Heart right ventricle (tissue), 16 donors: ENCODE data around the gene PPP1R26. TPM values are rescaled to one million over a fixed set of nuclear protein-coding genes. Genes with fewer than 3 reads are reported as not detected.

Source experiments
- ATAC-seq, 8 donors: fragments of 200-7000 bp; cut with Tn5 transposase; one replicate each; pipeline ENCODE4 v1.9.1; 2020; ENCODE audit warnings: mild to moderate bottlenecking in 8 of 8, moderate library complexity in 8 of 8, moderate number of reproducible peaks in 1 of 8
- DNase-seq, 2 donors: peaks; one replicate each; pipeline ENCODE4 v3.0.0-alpha.2; 2020
- H3K27ac ChIP-seq, 10 donors: fragments of 200-600 bp; sonication (generic) in 2 of 10; one replicate each; pipeline versions ENCODE4 v1.5.0 to v1.8.0; 2020 to 2022; ENCODE audit warnings: mild to moderate bottlenecking in 3 of 10
- H3K27me3 ChIP-seq, 7 donors: fragments of 200-600 bp; one replicate each; pipeline ENCODE4 v1.8.0; 2021 to 2022; ENCODE audit warnings: mild to moderate bottlenecking in 2 of 7
- H3K36me3 ChIP-seq, 9 donors: fragments of 200-600 bp; sonication (generic) in 1 of 9; one replicate each; pipeline versions ENCODE4 v1.5.0 to v1.8.0; 2020 to 2022; ENCODE audit warnings: mild to moderate bottlenecking in 2 of 9
- H3K4me1 ChIP-seq, 9 donors: fragments of 200-600 bp; sonication (generic) in 1 of 9; one replicate each; pipeline versions ENCODE4 v1.5.0 to v1.8.0; 2020 to 2022; ENCODE audit warnings: mild to moderate bottlenecking in 4 of 9
- H3K4me3 ChIP-seq, 10 donors: fragments of 200-600 bp; sonication (generic) in 2 of 10; one replicate each; pipeline versions ENCODE4 v1.5.0 to v1.8.0; 2020 to 2022; ENCODE audit warnings: mild to moderate bottlenecking in 7 of 10, moderate library complexity in 2 of 10
- H3K9me3 ChIP-seq, 11 donors: fragments of 200-600 bp in 10 of 11; sonication (generic) in 2 of 11; one replicate each; pipeline versions ENCODE4 v1.5.0 to v1.8.0; 2013 to 2022; ENCODE audit warnings: mild to moderate bottlenecking in 2 of 11, control low read depth in 1 of 11, moderate library complexity in 1 of 11
- WGBS, 2 donors: extraction: QIAGEN DNeasy Blood & Tissue Kit; methylation state at CpG; one replicate each; pipeline ENCODE4 v1.1.7; 2013; ENCODE audit warnings: inconsistent platforms in 1 of 2; 5-methylcytosine and 5-hydroxymethylcytosine counted together
- intact Hi-C, 10 donors: fragments of 100-400 bp; cut with DNase I; formaldehyde crosslinking; loops; one replicate each; pipeline versions ENCODE4 v1.11.1 to v1.14.2; 2022
- polyA plus RNA-seq, 2 donors: library from polyadenylated mRNA; stranded (reverse); fragments of 200-250 nt; gene quantifications; one replicate each; pipeline ENCODE4 v1.2.3, GENCODE V29; 2013
- total RNA-seq, 10 donors: library from RNA; stranded (reverse); fragmentation: NEBNext Ultra II Directional in 3 of 10; extraction: Animal tissue kit (Norgen Biotek cat#: 25700) in 3 of 10; gene quantifications; one replicate each; pipeline versions ENCODE4 v1.2.1 to v1.2.4, GENCODE V29; 2021 to 2023
- TF ChIP-seq, protein P1 (sequence below), 9 donors: fragments of 200-600 bp; sonication (generic) in 2 of 9; IDR thresholded peaks; one replicate each; pipeline versions ENCODE4 v1.5.0 to v1.8.0; 2021 to 2022; ENCODE audit warnings: antibody characterized with exemption in 9 of 9, mild to moderate bottlenecking in 5 of 9, moderate library complexity in 1 of 9
- donor health status: Arrhythmogenic right ventricular cardiomyopathy.
- donor health status: ischemic (EF 13 %, LVEDD 7.1; RV severe dilation, severe dysfunction).
- donor health status: healthy with polysubstance abuse.
- donor health status: DM: no; HTN: yes; CAD: no.
- donor health status: DM: no; HTN: no; CAD: no.
- donor health status: ischemic (EF 25% LVEDD 6.9; RV normal size, moderate dysfunction).
- donor health status: ischemic (EF 25% LVEDD 5.7; RV mildly dilated, moderate dysfunction).
- donor health status: healthy.
- donor health status: DM: yes; HTN: yes; CAD: no.
- donor health status: Ischemic cardiomyopathy.
- donor health status: ischemic (EF 35%, LVEDD 5.7; RV mildly dilated, moderate dysfunction).
- donor health status: nonischemic (EF 11% LVEDD 7.7; RV severe dilation, severe dysfunction).
- donor health status: DM: yes; HTN: yes; CAD: no.
- donor health status: PGD.
- donor health status: ischemic (EF 29% LVEDD 5.4; RV normal size, mild dysfunction).
- donor health status: nonischemic (EF 23%, LVEDD 6.1; RV moderate dilation, normal function).

The PPP1R26 gene
- total and polyA plus RNA-seq, 12 donors, result 7.5 to 26.7 (median 20.6) TPM

DNA sequence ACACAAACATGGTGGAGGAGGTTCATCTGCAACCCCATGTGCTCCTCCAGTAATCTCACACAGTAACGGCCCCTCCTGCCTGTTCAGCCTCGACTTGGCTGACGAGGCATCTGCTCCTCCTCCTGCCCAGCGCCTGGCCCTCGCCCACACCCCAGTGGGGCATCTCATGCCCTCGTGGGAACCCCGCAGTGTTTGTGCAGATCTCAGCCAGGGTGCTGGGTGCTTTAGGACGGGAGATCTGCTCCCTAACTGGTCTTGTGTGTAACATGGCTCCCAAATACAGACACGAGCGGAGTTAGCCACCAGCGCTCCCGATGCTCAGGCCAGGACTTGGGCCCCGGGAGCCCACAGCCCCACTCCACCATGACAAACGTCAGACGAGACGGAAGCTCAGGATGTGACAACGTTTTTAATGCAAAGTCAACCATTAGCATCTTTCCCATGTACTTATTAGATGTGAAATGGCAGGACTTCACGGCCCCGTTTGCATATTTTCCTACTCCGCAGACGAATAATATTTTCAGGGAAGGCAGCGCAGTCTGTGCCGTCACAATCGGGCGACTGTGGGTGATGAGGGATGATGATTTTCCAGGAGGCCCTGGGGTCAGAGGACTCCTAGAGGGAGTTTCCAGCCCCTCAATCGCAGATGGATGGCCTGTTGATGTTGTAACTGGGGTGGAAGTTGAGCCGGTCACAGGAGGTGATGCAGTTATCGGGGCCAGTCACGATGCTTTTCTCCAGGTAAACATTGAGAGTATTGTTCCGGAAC, 15.4 kb downstream of the PPP1R26 start:
- no peak for ATAC-seq
- WGBS, 2 donors, result 83% methylated on average over 30 of the region's 30 CpGs
- Histone ChIP-seq H3K36me3 (peaks cover 0 to 3% (median 0%) of the 10 kb centered on the region in 9 donors), H3K27ac (no peak overlapping the region), H3K9me3 (no peaks in the 10 kb centered on the region), H3K27me3 (no peaks in the 10 kb centered on the region), H3K4me1 (peaks cover 0 to 12% (median 7%) of the 10 kb centered on the region in 9 donors), H3K4me3 (no peak overlapping the region)
- TF ChIP-seq, protein P1, sequence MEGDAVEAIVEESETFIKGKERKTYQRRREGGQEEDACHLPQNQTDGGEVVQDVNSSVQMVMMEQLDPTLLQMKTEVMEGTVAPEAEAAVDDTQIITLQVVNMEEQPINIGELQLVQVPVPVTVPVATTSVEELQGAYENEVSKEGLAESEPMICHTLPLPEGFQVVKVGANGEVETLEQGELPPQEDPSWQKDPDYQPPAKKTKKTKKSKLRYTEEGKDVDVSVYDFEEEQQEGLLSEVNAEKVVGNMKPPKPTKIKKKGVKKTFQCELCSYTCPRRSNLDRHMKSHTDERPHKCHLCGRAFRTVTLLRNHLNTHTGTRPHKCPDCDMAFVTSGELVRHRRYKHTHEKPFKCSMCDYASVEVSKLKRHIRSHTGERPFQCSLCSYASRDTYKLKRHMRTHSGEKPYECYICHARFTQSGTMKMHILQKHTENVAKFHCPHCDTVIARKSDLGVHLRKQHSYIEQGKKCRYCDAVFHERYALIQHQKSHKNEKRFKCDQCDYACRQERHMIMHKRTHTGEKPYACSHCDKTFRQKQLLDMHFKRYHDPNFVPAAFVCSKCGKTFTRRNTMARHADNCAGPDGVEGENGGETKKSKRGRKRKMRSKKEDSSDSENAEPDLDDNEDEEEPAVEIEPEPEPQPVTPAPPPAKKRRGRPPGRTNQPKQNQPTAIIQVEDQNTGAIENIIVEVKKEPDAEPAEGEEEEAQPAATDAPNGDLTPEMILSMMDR (IDR thresholded peaks at IDR 0.05), result no peak
- no peak for DNase-seq
- intact Hi-C loops, result no loop called here

DNA sequence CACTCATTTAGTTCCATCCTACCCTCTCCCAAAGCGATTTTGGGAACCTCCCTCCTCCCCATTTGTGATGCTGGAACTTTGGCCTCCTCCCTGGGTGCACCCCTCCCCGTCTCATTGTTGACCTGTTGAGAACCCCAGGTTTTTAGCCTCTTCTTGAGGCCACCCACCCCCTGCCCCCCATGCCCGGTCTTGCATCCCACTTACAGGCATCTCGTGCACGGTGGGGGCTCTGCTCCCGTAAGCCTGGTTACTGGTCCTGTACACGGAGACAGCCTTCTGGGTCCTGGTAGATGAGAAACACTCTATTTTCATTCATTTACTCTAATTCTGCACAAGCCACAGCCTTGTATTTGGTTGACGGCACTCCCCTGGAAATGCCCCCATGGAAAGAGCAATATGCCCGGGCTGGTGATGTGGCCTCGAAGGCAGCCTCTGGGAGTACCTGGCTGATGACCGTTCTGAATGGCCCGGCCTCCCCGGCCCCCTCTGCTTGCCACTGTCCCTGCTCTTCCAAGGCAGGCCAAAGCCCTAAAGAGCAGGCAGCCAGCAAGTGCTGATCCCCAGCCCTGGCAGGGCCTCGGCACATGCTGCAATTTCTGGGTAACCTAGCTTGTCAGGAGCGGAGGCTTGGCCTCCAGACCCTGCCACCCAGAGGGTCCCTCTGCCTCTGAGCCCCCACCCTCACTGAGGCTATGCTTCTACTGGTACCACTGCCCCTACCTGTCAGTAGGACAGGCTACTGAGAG, 19.0 kb downstream of the PPP1R26 start:
- intact Hi-C loops, result no loop called here
- Histone ChIP-seq H3K9me3 (no peaks in the 10 kb centered on the region), H3K27me3 (no peaks in the 10 kb centered on the region), H3K4me1 (peaks cover 11 to 29% (median 23%) of the 10 kb centered on the region in 9 donors), H3K36me3 (peaks cover 0 to 19% (median 9%) of the 10 kb centered on the region in 9 donors), H3K4me3 (peak overlapping the region in 1 of 10 donors; percentile 97), H3K27ac (no peak overlapping the region)
- 85 to 88% methylated on average over 15 of the region's 15 CpGs for WGBS, 2 donors
- DNase-seq (no peak), ATAC-seq (no peak)
- TF ChIP-seq, protein P1 (IDR thresholded peaks at IDR 0.05), result no peak

DNA sequence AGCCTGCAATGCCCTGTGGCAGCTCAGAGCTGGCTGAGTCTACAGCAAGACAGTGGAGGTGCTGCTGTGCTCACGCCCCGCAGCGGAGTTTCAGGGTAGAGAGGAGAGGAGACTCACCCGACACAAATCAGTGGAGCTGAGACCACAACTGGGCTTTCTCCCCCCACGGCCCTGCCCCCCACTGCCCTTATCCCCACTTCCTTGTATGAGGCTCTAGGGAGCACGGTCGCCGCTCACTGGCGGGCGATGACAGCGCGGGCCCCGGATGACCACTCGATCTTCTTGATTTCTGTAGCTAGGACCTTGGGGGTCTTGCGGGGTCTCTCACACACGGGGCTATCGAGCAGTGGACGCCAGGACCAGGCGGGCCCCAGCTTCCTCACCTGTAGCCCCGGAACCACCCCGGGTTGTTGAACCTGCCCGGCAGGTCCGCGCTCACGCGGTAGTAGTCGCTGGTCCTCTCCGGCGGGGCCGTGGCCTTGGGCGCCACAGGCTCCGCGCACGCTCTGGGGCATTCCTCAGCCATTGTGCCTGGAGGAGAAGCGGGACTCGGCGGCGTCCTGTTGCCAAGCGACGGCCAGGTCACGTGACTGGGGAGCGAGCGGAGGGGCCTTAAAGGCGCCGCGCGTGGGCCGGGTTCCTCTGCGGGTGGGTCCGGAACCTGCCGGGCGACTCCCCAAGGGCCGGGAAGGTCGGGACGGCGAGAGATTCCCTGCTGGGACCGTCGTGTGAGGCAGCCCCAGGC, 19.9 kb downstream of the PPP1R26 start:
- Histone ChIP-seq H3K9me3 (no peaks in the 10 kb centered on the region), H3K4me1 (peaks cover 11 to 30% (median 24%) of the 10 kb centered on the region in 9 donors), H3K36me3 (peaks cover 0 to 28% (median 10%) of the 10 kb centered on the region in 9 donors), H3K27me3 (no peaks in the 10 kb centered on the region), H3K4me3 (peak overlapping the region; percentile 83 to 99 (median 94)), H3K27ac (peak overlapping the region in 9 of 10 donors; percentile 73 to 92 (median 83))
- ATAC-seq, result peak; percentile 82 to 95 (median 92)
- intact Hi-C loops, result no loop called here
- DNase-seq, result peak; percentile 96 to 98
- TF ChIP-seq, protein P1 (IDR thresholded peaks at IDR 0.05), result no peak
- WGBS, 2 donors, result 1 to 2% methylated on average over 58 of the region's 58 CpGs

DNA sequence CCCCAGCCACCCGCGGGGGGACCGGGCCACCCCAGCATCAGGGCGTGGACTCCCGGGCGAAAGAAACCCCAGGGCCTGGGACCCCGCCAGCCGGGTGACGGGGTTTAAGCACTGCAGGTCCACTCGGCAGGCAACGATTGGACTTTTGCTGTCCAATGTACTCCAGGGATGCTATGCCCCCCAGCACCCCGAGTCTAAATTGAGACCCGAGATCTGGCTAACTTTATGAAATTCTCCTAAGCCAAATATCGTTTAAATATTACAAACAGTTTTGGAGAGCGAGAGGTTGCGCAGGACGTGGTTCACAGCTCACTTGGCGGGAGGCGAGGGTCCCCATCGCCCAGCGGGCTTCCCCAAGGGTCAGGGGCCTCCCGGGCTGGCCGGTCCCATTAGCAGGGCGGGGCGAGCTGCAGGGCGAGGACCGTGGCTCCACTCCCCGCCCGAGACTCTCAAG, 20.5 kb downstream of the PPP1R26 start:
- H3K4me1 ChIP-seq, result peaks cover 11 to 34% (median 24%) of the 10 kb centered on the region in 9 donors
- H3K4me3 ChIP-seq, result peak overlapping the region; percentile 83 to 99 (median 94)
- intact Hi-C loops, result no loop called here
- DNase-seq, result no peak
- TF ChIP-seq, protein P1 (IDR thresholded peaks at IDR 0.05), result no peak
- H3K27me3 ChIP-seq, result no peaks in the 10 kb centered on the region
- H3K27ac ChIP-seq, result peak overlapping the region in 9 of 10 donors; percentile 73 to 92 (median 83)
- 0% methylated on average over 29 of the region's 29 CpGs for WGBS, 2 donors
- no peaks in the 10 kb centered on the region for H3K9me3 ChIP-seq
- peaks cover 0 to 34% (median 10%) of the 10 kb centered on the region in 9 donors for H3K36me3 ChIP-seq
- ATAC-seq, result peak in 3 of 8 donors; percentile 11 to 23 (median 13)
